Measurements from ENCODE around the gene ZNF675. TPM values are rescaled to one million over a fixed set of nuclear protein-coding genes. Genes with fewer than 3 reads are reported as not detected.

The ZNF675 gene
- total and polyA plus RNA-seq, 10 of the 15 experiments (the other 5 are each of a cell fraction or from before 2014, with no cell fraction given) = 7.4 to 19.8 (median 12.0) TPM

GRCh38 chr19:23709347-23709746, 22.3 kb upstream of the ZNF675 start (continued):
- TF ChIP-seq SKIL (IDR thresholded peaks at IDR 0.05; ENCODE audit: low read depth, poor library complexity, severe bottlenecking) = no peak
- TF ChIP-seq STAT1 (conservative IDR thresholded peaks at IDR 0.05) = no peak

GRCh38 chr19:23706657-23707056, 19.6 kb upstream of the ZNF675 start:
- Histone ChIP-seq H3K4me2 (ENCODE audit: control insufficient read depth, insufficient read depth) (no peak overlapping the region), H3K4me3 (no peak overlapping the region), H3K79me2 (ENCODE audit: control insufficient read depth, insufficient read depth, low read length) (no peaks in the 10 kb centered on the region), H2AFZ (ENCODE audit: control insufficient read depth, low read depth, low read length) (no peak overlapping the region), H3K9me3 (replicated peaks; ENCODE audit: control insufficient read depth, insufficient read depth, low read length) (no peaks in the 10 kb centered on the region; the same call in 2 of the 3 replicates), H3K4me1 (ENCODE audit: control insufficient read depth, insufficient read depth, low read length) (no peaks in the 10 kb centered on the region), H3K27ac (ENCODE audit: control insufficient read depth, insufficient read depth) (no peak overlapping the region), H3K27me3 (replicated peaks in 1 of 2; ENCODE audit: control insufficient read depth in 2 of 2, insufficient read depth in 2 of 2, low read length in 1 of 2) (no peaks in the 10 kb centered on the region), H3K9ac (ENCODE audit: control insufficient read depth, insufficient read depth, low read length) (no peak overlapping the region), H3K36me3 (ENCODE audit: control insufficient read depth in 2 of 2, insufficient read depth in 2 of 2, low read length in 1 of 2) (no peaks in the 10 kb centered on the region), H4K20me1 (ENCODE audit: control insufficient read depth, insufficient read depth) (no peaks in the 10 kb centered on the region)
- TF ChIP-seq MTA2 (IDR thresholded peaks at IDR 0.05; ENCODE audit: low read depth) (no peak), SMARCA5 (IDR thresholded peaks at IDR 0.05) (no peak), SMAD5 (IDR thresholded peaks at IDR 0.05; ENCODE audit: low read depth) (no peak), GATAD2B (conservative IDR thresholded peaks at IDR 0.05; ENCODE audit: low read depth) (no peak), ZSCAN29 (IDR thresholded peaks at IDR 0.05) (no peak)
- TF ChIP-seq, protein P1, sequence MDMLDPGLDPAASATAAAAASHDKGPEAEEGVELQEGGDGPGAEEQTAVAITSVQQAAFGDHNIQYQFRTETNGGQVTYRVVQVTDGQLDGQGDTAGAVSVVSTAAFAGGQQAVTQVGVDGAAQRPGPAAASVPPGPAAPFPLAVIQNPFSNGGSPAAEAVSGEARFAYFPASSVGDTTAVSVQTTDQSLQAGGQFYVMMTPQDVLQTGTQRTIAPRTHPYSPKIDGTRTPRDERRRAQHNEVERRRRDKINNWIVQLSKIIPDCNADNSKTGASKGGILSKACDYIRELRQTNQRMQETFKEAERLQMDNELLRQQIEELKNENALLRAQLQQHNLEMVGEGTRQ (IDR thresholded peaks at IDR 0.05; ENCODE audit: borderline replicate concordance, low read depth, low read length) = no peak
- TF ChIP-seq, protein P2, sequence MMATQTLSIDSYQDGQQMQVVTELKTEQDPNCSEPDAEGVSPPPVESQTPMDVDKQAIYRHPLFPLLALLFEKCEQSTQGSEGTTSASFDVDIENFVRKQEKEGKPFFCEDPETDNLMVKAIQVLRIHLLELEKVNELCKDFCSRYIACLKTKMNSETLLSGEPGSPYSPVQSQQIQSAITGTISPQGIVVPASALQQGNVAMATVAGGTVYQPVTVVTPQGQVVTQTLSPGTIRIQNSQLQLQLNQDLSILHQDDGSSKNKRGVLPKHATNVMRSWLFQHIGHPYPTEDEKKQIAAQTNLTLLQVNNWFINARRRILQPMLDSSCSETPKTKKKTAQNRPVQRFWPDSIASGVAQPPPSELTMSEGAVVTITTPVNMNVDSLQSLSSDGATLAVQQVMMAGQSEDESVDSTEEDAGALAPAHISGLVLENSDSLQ (IDR thresholded peaks at IDR 0.05) = no peak
- FAIRE-seq (no peak), DNase-seq (ENCODE audit: low read depth, low spot score) (no peak), ATAC-seq (no peak)
- ChIA-PET SMC1A (ENCODE audit: uncharacterized antibody, unreplicated experiment) (no interaction called here), RAD21 (ENCODE audit: unreplicated experiment) (no interaction called here), CTCF (no interaction called here), POLR2A (no interaction called here)
- in situ Hi-C loops (cut with MboI) (no loop called here), intact Hi-C loops (cut with micrococcal nuclease; ENCODE audit: unreplicated experiment) (no loop called here)
- no TSS peak for BruUV-seq (replicated peaks)
- WGBS (ENCODE audit: insufficient coverage, insufficient replicate concordance, low lambda C conversion rate, missing lambda C conversion rate) = 75% methylated on average over 1 of the region's 1 CpG

Measured in GM12878 (cell line).